HEK293 (cell line): Measurements from ENCODE around the gene BAZ1A.
A peak's percentile ranks its signal among the peaks of the same experiment; 100 is the strongest.

ENCODE experiments used
- CTCF ChIA-PET: fragments of 350-600 bp; formaldehyde crosslinking; extraction: SDS; loops from one replicate; lab custom pipeline; 2021; ENCODE audit warnings: antibody characterized with exemption; lab: Yijun Ruan, JAX
- POLR2A ChIA-PET: fragments of 300-600 bp; formaldehyde crosslinking; extraction: SDS; loops from one replicate; lab custom pipeline; 2020; ENCODE audit warnings: antibody characterized with exemption, inconsistent platforms; lab: Yijun Ruan, JAX
- H3K27ac ChIP-seq: fragments of 200-500 bp; sonication (Bioruptor generic); 2 replicates; pipeline ENCODE4 v1.5.1; 2014; ENCODE audit warnings: low read depth, low read length, control low read depth, inconsistent platforms; ENCODE audit errors: extremely low read depth
- H3K36me3 ChIP-seq, 2 experiments: fragments of 200-500 bp in 1 of 2; sonication (Bioruptor generic) in 1 of 2; 1 replicate in 1 of 2; 2 replicates in 1 of 2; pipeline ENCODE4 v1.5.1; 2014 to 2017; ENCODE audit warnings: inconsistent platforms in 2 of 2, low read length in 2 of 2; ENCODE audit not compliant: control insufficient read depth in 2 of 2, insufficient read depth in 1 of 2
- H3K4me1 ChIP-seq: fragments of 200-500 bp; sonication (Bioruptor generic); 2 replicates; pipeline ENCODE4 v1.5.1; 2014; ENCODE audit warnings: mild to moderate bottlenecking, low read length, inconsistent platforms; ENCODE audit not compliant: control insufficient read depth, insufficient read depth
- H3K4me3 ChIP-seq: 2 replicates; pipeline ENCODE4 v1.5.1; 2011; ENCODE audit warnings: low read depth, mild to moderate bottlenecking, control low read depth, low read length, moderate library complexity
- H3K9me3 ChIP-seq: fragments of 200-500 bp; sonication (Bioruptor generic); 2 replicates; pipeline ENCODE4 v1.5.1; 2014; ENCODE audit warnings: low read depth, low read length, inconsistent platforms; ENCODE audit not compliant: control insufficient read depth, insufficient read depth
- ATF2 ChIP-seq: fragments of 450-650 bp; formaldehyde crosslinking; IDR thresholded peaks from 2 replicates; pipeline ENCODE4 v1.5.1; 2016; ENCODE audit warnings: missing biosample characterization, missing genetic modification characterization, low read depth
- GFI1B ChIP-seq: fragments of 450-650 bp; formaldehyde crosslinking; IDR thresholded peaks from 2 replicates; pipeline ENCODE4 v1.5.1; 2016; ENCODE audit warnings: missing biosample characterization, missing genetic modification characterization
- MZF1 ChIP-seq: fragments of 450-650 bp; formaldehyde crosslinking; IDR thresholded peaks from 2 replicates; pipeline ENCODE4 v1.5.1; 2017; ENCODE audit warnings: missing biosample characterization, missing genetic modification characterization, borderline replicate concordance
- SP3 ChIP-seq: fragments of 450-650 bp; formaldehyde crosslinking; IDR thresholded peaks from 2 replicates; pipeline ENCODE4 v1.5.1; 2016; ENCODE audit warnings: missing biosample characterization, missing genetic modification characterization
- WT1 ChIP-seq: fragments of 450-650 bp; formaldehyde crosslinking; IDR thresholded peaks from 2 replicates; pipeline ENCODE4 v1.5.1; 2016; ENCODE audit warnings: missing biosample characterization, missing genetic modification characterization
- ZBTB17 ChIP-seq: fragments of 450-650 bp; formaldehyde crosslinking; IDR thresholded peaks from 2 replicates; pipeline ENCODE4 v1.5.1; 2016; ENCODE audit warnings: missing biosample characterization, missing genetic modification characterization
- ZNF10 ChIP-seq: fragments of 450-650 bp; formaldehyde crosslinking; IDR thresholded peaks from 2 replicates; pipeline ENCODE4 v1.5.1; 2017; ENCODE audit warnings: missing biosample characterization, missing genetic modification characterization
- ZNF112 ChIP-seq: fragments of 450-650 bp; formaldehyde crosslinking; IDR thresholded peaks from 2 replicates; pipeline ENCODE4 v1.5.0; 2017; ENCODE audit warnings: missing biosample characterization, missing genetic modification characterization
- ZNF121 ChIP-seq: fragments of 450-650 bp; formaldehyde crosslinking; IDR thresholded peaks from 2 replicates; pipeline ENCODE4 v1.5.1; 2016; ENCODE audit warnings: missing biosample characterization, missing genetic modification characterization
- ZNF155 ChIP-seq: fragments of 450-650 bp; formaldehyde crosslinking; IDR thresholded peaks from 2 replicates; pipeline ENCODE4 v1.5.1; 2016; ENCODE audit warnings: missing biosample characterization, missing genetic modification characterization
- ZNF174 ChIP-seq: fragments of 450-650 bp; formaldehyde crosslinking; IDR thresholded peaks from 2 replicates; pipeline ENCODE4 v1.5.0; 2017; ENCODE audit warnings: missing biosample characterization, mild to moderate bottlenecking, missing genetic modification characterization
- ZNF221 ChIP-seq: fragments of 450-650 bp; formaldehyde crosslinking; IDR thresholded peaks from 2 replicates; pipeline ENCODE4 v1.5.1; 2017; ENCODE audit warnings: missing biosample characterization, missing genetic modification characterization, borderline replicate concordance
- ZNF274 ChIP-seq, 2 experiments: fragments of 200-500 bp in 1 of 2; fragments of 450-650 bp in 1 of 2; sonication (Bioruptor generic) in 1 of 2; formaldehyde crosslinking in 1 of 2; IDR thresholded peaks; 2 replicates each; pipeline versions ENCODE4 v1.5.1 to v1.6.1; 2014 to 2016; ENCODE audit warnings: borderline replicate concordance in 1 of 2, inconsistent platforms in 1 of 2, low read length in 1 of 2, missing biosample characterization in 1 of 2, missing genetic modification characterization in 1 of 2
- ZNF292 ChIP-seq: fragments of 450-650 bp; formaldehyde crosslinking; IDR thresholded peaks from 2 replicates; pipeline ENCODE4 v1.5.1; 2016; ENCODE audit warnings: low read depth, missing biosample characterization, missing genetic modification characterization, borderline replicate concordance
- ZNF350 ChIP-seq: fragments of 450-650 bp; formaldehyde crosslinking; IDR thresholded peaks from 2 replicates; pipeline ENCODE4 v1.5.0; 2017; ENCODE audit warnings: missing biosample characterization, mild to moderate bottlenecking, missing genetic modification characterization
- ZNF366 ChIP-seq: fragments of 450-650 bp; formaldehyde crosslinking; conservative IDR thresholded peaks from 2 replicates; pipeline ENCODE4 v1.5.1; 2016; ENCODE audit warnings: missing biosample characterization, missing genetic modification characterization
- ZNF404 ChIP-seq: fragments of 450-650 bp; formaldehyde crosslinking; IDR thresholded peaks from 2 replicates; pipeline ENCODE4 v1.5.1; 2017; ENCODE audit warnings: missing biosample characterization, missing genetic modification characterization
- ZNF449 ChIP-seq: fragments of 450-650 bp; formaldehyde crosslinking; IDR thresholded peaks from 2 replicates; pipeline ENCODE4 v1.5.1; 2017; ENCODE audit warnings: missing biosample characterization, mild to moderate bottlenecking, missing genetic modification characterization, moderate library complexity
- ZNF558 ChIP-seq: fragments of 450-650 bp; formaldehyde crosslinking; IDR thresholded peaks from 2 replicates; pipeline ENCODE4 v1.5.1; 2016; ENCODE audit warnings: missing biosample characterization, missing genetic modification characterization
- ZSCAN16 ChIP-seq: fragments of 450-650 bp; formaldehyde crosslinking; IDR thresholded peaks from 2 replicates; pipeline ENCODE4 v1.5.1; 2016; ENCODE audit warnings: missing biosample characterization, missing genetic modification characterization
- TF ChIP-seq, protein P1 (sequence below): fragments of 450-650 bp; formaldehyde crosslinking; IDR thresholded peaks from 2 replicates; pipeline ENCODE4 v1.5.1; 2017; ENCODE audit warnings: missing biosample characterization, missing genetic modification characterization

BAZ1A gene

DNA sequence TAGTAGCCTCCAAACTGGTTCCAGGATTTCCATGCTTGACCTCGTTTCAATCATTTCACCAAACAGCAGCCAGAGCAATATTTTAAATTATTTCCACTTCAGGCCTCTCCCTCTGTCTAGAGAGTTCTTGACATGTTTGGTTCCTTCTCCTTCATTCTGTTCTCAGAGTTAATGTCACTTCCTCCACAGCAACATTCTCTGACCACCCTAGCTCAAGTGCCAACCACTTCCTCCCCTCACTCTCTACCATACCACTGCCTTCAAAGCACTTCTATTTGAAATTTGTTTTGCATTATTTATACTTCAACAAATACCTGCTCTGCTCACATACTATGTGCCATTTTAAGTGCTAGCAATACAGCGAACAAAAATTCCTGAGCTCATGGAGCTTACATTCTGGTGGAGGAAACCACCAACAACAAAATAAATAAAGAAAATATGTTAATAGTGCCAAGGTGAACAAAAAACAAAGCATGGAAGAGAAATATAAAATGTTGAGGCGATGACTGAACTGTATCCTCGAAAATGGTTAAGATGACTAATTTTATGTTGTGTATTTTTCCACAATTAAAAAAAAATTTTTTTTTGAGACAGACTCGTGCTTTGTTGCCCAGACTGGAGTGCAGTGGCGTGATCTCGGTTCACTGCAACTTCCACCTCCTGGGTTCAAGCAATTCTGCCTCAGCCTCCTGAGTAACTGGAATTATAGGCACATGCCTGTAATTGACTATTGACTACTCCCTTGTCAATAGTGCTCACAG, 17.3 kb downstream of the BAZ1A start (continued):
- TF ChIP-seq ATF2 (tag by site-specific recombination), result no peak
- TF ChIP-seq, protein P1, sequence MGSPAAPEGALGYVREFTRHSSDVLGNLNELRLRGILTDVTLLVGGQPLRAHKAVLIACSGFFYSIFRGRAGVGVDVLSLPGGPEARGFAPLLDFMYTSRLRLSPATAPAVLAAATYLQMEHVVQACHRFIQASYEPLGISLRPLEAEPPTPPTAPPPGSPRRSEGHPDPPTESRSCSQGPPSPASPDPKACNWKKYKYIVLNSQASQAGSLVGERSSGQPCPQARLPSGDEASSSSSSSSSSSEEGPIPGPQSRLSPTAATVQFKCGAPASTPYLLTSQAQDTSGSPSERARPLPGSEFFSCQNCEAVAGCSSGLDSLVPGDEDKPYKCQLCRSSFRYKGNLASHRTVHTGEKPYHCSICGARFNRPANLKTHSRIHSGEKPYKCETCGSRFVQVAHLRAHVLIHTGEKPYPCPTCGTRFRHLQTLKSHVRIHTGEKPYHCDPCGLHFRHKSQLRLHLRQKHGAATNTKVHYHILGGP (tag by site-specific recombination), result no peak
- no peak for TF ChIP-seq ZSCAN16 (tag by site-specific recombination)

- Histone ChIP-seq H3K27ac (no peak overlapping the region), H3K4me1 (no peaks in the 10 kb centered on the region), H3K4me3 (no peak overlapping the region), H3K36me3 (peaks cover 33 to 42% of the 10 kb centered on the region in 2 experiments), H3K9me3 (no peaks in the 10 kb centered on the region)
- CTCF ChIA-PET, result interaction anchor here (0.6 to 0.9 kb wide), 2 partner anchors 16 to 181 kb away, joined by 3 read pairs; no protein-coding TSS in a partner anchor
- TF ChIP-seq ZNF350 (tag by site-specific recombination) (no peak), WT1 (tag by site-specific recombination) (no peak), ZNF10 (tag by site-specific recombination) (no peak), ZNF155 (tag by site-specific recombination) (no peak), ZNF292 (tag by site-specific recombination) (no peak), ZNF449 (tag by site-specific recombination) (no peak)
- POLR2A ChIA-PET, result interaction anchor here (1.6 kb wide), 1 partner anchor 22 kb away, joined by 4 read pairs; the partner anchor contains the start of gene BAZ1A
Measured at GRCh38 chr14:34853041-34853440, 22.1 kb downstream of the BAZ1A start.

DNA sequence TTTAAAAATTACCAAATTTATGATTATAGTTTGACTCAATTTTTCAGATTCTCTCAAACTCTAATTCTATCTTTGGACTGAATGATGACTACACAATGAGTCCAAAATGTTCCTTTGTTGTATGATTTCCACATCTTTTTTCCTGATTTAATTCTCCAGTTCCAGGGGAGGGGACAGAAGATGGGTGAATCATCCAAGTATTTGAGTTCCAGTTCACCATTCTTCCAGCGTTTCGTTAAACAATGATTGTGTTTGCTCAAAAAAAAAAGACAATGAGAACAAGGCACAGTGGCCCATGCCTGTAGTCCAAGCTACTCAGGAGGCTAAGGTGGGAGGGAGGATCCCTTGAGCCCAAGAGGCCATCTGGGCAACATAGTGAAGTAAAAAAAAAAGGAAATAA, 23.8 kb downstream of the BAZ1A start:
- CTCF ChIA-PET, result interaction anchor here (0.6 kb wide), 2 partner anchors 16 to 291 kb away, joined by 3 read pairs; no protein-coding TSS in a partner anchor
- no peak for TF ChIP-seq ZNF274 (IDR thresholded peaks at IDR 0.05; ENCODE audit: low read length)
- TF ChIP-seq ZNF274 (tag by site-specific recombination; IDR thresholded peaks at IDR 0.05; ENCODE audit: borderline replicate concordance), result no peak
- TF ChIP-seq ZNF558 (tag by site-specific recombination), result no peak
- no peak for TF ChIP-seq ZNF112 (tag by site-specific recombination)
- no peak for TF ChIP-seq ZNF221 (tag by site-specific recombination)
- TF ChIP-seq ZNF366, result no peak
- TF ChIP-seq, all 188 proteins: peak for 0
- no peaks in the 10 kb centered on the region for H3K4me1 ChIP-seq
- no peak overlapping the region for H3K4me3 ChIP-seq
- H3K36me3 ChIP-seq, result peaks cover 35 to 37% of the 10 kb centered on the region in 2 experiments
- H3K27ac ChIP-seq, result no peak overlapping the region
- POLR2A ChIA-PET, result no interaction called here
- no peaks in the 10 kb centered on the region for H3K9me3 ChIP-seq

- TF ChIP-seq MZF1 (peak; percentile 93), ZNF404 (no peak), ZBTB17 (no peak), ZNF10 (tag by site-specific recombination) (0 out of 2 replicates have a peak, but pooled peaks have one; percentile 15), GFI1B (tag by site-specific recombination) (no peak), ZNF121 (tag by site-specific recombination) (no peak), SP3 (tag by site-specific recombination) (no peak), ZNF174 (tag by site-specific recombination) (no peak)
- Histone ChIP-seq H3K9me3 (no peaks in the 10 kb centered on the region), H3K4me1 (peaks cover 3% of the 10 kb centered on the region; the same call in 1 of the 2 replicates), H3K36me3 (peaks cover 14 to 19% of the 10 kb centered on the region in 2 experiments; a peak in 2 of 3 replicates), H3K27ac (no peak overlapping the region), H3K4me3 (no peak overlapping the region)
- POLR2A ChIA-PET, result no interaction called here
- CTCF ChIA-PET, result no interaction called here
Measured at GRCh38 chr14:34845869-34846268, 29.3 kb downstream of the BAZ1A start.
